Fibroblast of the aortic adventitia (primary cell): ENCODE results near the gene TNFRSF21. TPM values are rescaled to one million over a fixed set of nuclear protein-coding genes. Genes with fewer than 3 reads are reported as not detected.

ENCODE experiments used
- DNase-seq: peaks from one replicate; pipeline ENCODE4 v3.0.0-alpha.2; 2010; ENCODE audit warnings: low read depth
- H3K4me3 ChIP-seq: 2 replicates; pipeline ENCODE4 v1.5.1; 2011; ENCODE audit warnings: low read depth, mild to moderate bottlenecking, control low read depth, low read length, moderate library complexity
- total RNA-seq: library from RNA; depleted of rRNA; stranded (reverse); fragments of >200 nt; gene quantifications from 2 replicates; pipeline ENCODE4 v1.2.3, GENCODE V29; 2012; ENCODE audit warnings: low replicate concordance
- TF ChIP-seq, protein P1 (sequence below): IDR thresholded peaks from 2 replicates; pipeline ENCODE4 v1.5.1; 2011; ENCODE audit warnings: mild to moderate bottlenecking, low read length, control low read depth, inconsistent platforms; ENCODE audit not compliant: insufficient read depth

Gene TNFRSF21
- total RNA-seq, 1 donor = 17.7 TPM

GRCh38 chr6:47241742-47242482, 67.8 kb downstream of the TNFRSF21 start:
- DNase-seq = peak; percentile 32
- no peak overlapping the region for H3K4me3 ChIP-seq
- TF ChIP-seq, protein P1, sequence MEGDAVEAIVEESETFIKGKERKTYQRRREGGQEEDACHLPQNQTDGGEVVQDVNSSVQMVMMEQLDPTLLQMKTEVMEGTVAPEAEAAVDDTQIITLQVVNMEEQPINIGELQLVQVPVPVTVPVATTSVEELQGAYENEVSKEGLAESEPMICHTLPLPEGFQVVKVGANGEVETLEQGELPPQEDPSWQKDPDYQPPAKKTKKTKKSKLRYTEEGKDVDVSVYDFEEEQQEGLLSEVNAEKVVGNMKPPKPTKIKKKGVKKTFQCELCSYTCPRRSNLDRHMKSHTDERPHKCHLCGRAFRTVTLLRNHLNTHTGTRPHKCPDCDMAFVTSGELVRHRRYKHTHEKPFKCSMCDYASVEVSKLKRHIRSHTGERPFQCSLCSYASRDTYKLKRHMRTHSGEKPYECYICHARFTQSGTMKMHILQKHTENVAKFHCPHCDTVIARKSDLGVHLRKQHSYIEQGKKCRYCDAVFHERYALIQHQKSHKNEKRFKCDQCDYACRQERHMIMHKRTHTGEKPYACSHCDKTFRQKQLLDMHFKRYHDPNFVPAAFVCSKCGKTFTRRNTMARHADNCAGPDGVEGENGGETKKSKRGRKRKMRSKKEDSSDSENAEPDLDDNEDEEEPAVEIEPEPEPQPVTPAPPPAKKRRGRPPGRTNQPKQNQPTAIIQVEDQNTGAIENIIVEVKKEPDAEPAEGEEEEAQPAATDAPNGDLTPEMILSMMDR = no peak

- DNase-seq = no peak
- H3K4me3 ChIP-seq = no peak overlapping the region
- TF ChIP-seq, protein P1 = no peak
Measured at GRCh38 chr6:47240277-47240890, 69.3 kb downstream of the TNFRSF21 start.

DNA sequence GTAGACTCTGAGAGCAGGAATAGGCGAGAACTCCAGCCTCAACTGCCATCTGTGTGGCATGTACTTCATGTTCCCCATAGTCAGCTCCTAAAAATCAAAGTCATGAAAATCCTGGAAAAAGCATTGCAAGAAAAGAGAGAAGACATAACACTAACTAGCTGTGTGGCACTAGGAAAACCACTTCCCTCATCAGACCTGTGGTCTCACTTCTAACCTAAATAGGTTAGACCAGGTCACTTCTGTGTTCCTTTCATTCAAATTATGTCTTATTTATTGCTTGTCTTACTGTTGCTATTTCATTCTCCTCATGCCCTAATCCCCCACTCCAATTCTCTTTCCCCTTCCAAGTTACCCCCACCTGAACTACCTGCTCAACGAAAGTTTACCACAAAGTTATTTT, 70.2 kb downstream of the TNFRSF21 start:
- TF ChIP-seq, protein P1 = no peak
- no peak overlapping the region for H3K4me3 ChIP-seq
- no peak for DNase-seq

DNA sequence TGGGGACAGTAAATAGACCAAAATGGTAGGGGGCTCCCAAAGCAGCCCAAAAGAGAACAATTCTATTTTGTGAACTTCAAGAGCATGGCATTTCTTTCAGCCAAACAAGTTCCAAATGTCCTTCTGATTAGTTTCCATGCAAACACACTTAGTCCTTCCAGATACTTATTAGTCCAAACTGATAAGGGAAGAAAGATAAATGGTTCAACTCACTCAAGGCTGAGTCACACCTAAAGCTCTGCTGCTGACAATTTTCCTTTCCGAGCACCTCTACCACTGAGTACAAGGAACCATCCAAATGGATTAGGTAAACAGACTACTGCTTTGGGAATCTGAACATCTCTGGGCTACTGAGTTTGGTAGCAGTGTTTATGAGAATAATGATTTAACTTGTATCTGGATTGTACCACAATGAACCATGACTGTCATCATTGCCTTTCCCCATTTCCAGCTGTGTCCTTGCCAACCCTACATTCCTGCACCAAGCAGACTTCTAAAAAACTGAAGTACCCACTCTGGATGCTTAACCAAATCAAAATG, 71.2 kb downstream of the TNFRSF21 start:
- DNase-seq = peak; percentile 61
- H3K4me3 ChIP-seq = no peak overlapping the region
- TF ChIP-seq, protein P1 = no peak

- no peak overlapping the region for H3K4me3 ChIP-seq
- no peak for DNase-seq
- TF ChIP-seq, protein P1 = no peak
Measured at GRCh38 chr6:47237196-47237595, 72.5 kb downstream of the TNFRSF21 start.

DNA sequence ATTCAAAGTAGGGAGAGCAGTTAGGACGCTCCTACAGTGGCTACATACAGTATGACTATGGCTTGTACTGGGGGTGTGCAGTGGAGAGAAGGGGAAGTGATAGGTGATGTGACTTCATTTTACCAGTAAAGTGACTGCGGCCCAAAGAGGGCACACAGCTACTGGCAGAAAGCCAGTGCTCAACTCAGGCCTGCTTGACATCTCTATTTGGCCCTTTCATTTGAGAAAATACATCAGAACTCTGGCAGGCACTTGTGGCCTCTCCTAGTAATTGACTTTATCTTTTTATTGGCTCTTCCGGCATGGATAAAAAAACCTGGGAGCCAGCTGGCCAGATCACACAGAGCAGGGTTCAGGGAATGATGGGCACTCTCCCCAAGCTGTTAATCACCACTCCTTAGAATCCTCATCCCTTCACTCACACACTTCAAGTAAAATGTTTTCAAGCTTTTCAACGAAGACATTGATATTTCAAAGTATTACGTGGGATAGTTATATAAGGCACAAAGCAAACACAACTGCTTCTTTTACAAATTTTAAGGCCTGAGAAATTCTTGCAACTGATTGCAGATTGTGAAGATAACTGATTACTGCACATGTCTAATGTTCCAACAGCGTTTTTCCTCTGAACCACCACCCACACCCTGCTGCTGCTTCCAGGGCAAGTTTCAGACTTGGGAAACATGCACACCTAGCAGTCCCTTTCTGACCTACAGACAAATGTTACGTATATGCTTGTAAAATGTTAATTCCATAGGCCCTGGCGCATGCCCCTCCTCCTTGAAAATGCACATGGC, 73.5 kb downstream of the TNFRSF21 start:
- no peak overlapping the region for H3K4me3 ChIP-seq
- peak; percentile 47 for DNase-seq
- TF ChIP-seq, protein P1 = no peak
